Lung (tissue), 12 donors: ENCODE measurements around the gene MPV17L2. TPM values are rescaled to one million over a fixed set of nuclear protein-coding genes. Genes with fewer than 3 reads are reported as not detected.

Experiments
- ATAC-seq: fragments of 200-7000 bp; cut with Tn5 transposase; one replicate; pipeline ENCODE4 v1.9.1; 2020; ENCODE audit warnings: moderate number of reproducible peaks; ENCODE audit not compliant: insufficient read depth, low FRiP score
- DNase-seq, 3 donors: peaks; one replicate each; pipeline ENCODE4 v3.0.0-alpha.2; 2013 to 2017
- H3K27ac ChIP-seq, 2 donors: one replicate each; pipeline ENCODE4 v1.5.1; 2013; ENCODE audit warnings: mild to moderate bottlenecking in 2 of 2, moderate library complexity in 2 of 2, control low read depth in 1 of 2, inconsistent platforms in 1 of 2, low read depth in 1 of 2, low read length in 1 of 2
- H3K27me3 ChIP-seq, 3 donors: one replicate each; pipeline ENCODE4 v1.5.1; 2013; ENCODE audit warnings: low read length in 2 of 3; ENCODE audit not compliant: control insufficient read depth in 3 of 3, insufficient read depth in 3 of 3
- H3K36me3 ChIP-seq, 4 donors: one replicate each; pipeline ENCODE4 v1.5.1; 2013; ENCODE audit warnings: low read length in 4 of 4, mild to moderate bottlenecking in 1 of 4, moderate library complexity in 1 of 4; ENCODE audit not compliant: control insufficient read depth in 4 of 4, insufficient read depth in 4 of 4
- H3K4me1 ChIP-seq, 5 donors: one replicate each; pipeline ENCODE4 v1.5.1; 2013; ENCODE audit warnings: low read length in 5 of 5, mild to moderate bottlenecking in 2 of 5, moderate library complexity in 1 of 5; ENCODE audit not compliant: control insufficient read depth in 5 of 5, insufficient read depth in 5 of 5
- H3K4me3 ChIP-seq: one replicate; pipeline ENCODE4 v1.5.1; 2013; ENCODE audit warnings: mild to moderate bottlenecking, control low read depth, moderate library complexity
- H3K9ac ChIP-seq, 2 donors: one replicate each; pipeline ENCODE4 v1.5.1; 2013; ENCODE audit warnings: low read length in 2 of 2, control low read depth in 1 of 2; ENCODE audit not compliant: insufficient read depth in 1 of 2
- H3K9me3 ChIP-seq, 4 donors: one replicate each; pipeline ENCODE4 v1.5.1; 2013; ENCODE audit warnings: low read length in 3 of 4, mild to moderate bottlenecking in 1 of 4, moderate library complexity in 1 of 4; ENCODE audit not compliant: control insufficient read depth in 4 of 4, insufficient read depth in 3 of 4
- WGBS, 2 donors: extraction: QIAGEN DNeasy Blood & Tissue Kit; methylation state at CpG; one replicate each; pipeline ENCODE4 v1.1.7; 2013; 5-methylcytosine and 5-hydroxymethylcytosine counted together
- polyA plus RNA-seq, 2 donors: library from polyadenylated mRNA; stranded (reverse); fragments of 200-250 nt; gene quantifications; one replicate each; pipeline ENCODE4 v1.2.1, GENCODE V29; 2013
- total RNA-seq, 2 donors: library from RNA; depleted of rRNA in 1 of 2; stranded (reverse); fragments of >200 nt in 1 of 2; gene quantifications; one replicate each; pipeline ENCODE4 v1.2.1, GENCODE V29; 2014 to 2021
- TF ChIP-seq, protein P1 (sequence below): IDR thresholded peaks from 2 replicates; pipeline ENCODE4 v1.5.1; 2012; ENCODE audit warnings: mild to moderate bottlenecking; ENCODE audit errors: control extremely low read depth, extremely low read depth
- donor health status: control.
- donor health status: control.
- donor health status: Bipolar disorder and iron deficiency.
- donor health status: healthy.
- donor health status: DM: yes; HTN: yes; CAD: no.

The MPV17L2 gene
- total and polyA plus RNA-seq, 4 donors = 3.2 to 28.0 (median 18.2) TPM

GRCh38 chr19:18223860-18224524 is 31.0 kb downstream of the MPV17L2 start:
- peaks cover 0 to 24% (median 7%) of the 10 kb centered on the region in 3 donors for H3K27me3 ChIP-seq

GRCh38 chr19:18224525-18225354 is 31.7 kb downstream of the MPV17L2 start:
- H3K9ac ChIP-seq = no peak overlapping the region
- 2 to 5% methylated on average over 76 to 81 of the region's 81 CpGs for WGBS, 2 donors
- peaks cover 0 to 24% (median 7%) of the 10 kb centered on the region in 3 donors for H3K27me3 ChIP-seq
- H3K4me1 ChIP-seq = peaks cover 0 to 19% (median 0%) of the 10 kb centered on the region in 5 donors
- H3K36me3 ChIP-seq = no peaks in the 10 kb centered on the region
- H3K4me3 ChIP-seq = peak overlapping the region; percentile 10
- H3K27ac ChIP-seq = no peak overlapping the region
- TF ChIP-seq, protein P1, sequence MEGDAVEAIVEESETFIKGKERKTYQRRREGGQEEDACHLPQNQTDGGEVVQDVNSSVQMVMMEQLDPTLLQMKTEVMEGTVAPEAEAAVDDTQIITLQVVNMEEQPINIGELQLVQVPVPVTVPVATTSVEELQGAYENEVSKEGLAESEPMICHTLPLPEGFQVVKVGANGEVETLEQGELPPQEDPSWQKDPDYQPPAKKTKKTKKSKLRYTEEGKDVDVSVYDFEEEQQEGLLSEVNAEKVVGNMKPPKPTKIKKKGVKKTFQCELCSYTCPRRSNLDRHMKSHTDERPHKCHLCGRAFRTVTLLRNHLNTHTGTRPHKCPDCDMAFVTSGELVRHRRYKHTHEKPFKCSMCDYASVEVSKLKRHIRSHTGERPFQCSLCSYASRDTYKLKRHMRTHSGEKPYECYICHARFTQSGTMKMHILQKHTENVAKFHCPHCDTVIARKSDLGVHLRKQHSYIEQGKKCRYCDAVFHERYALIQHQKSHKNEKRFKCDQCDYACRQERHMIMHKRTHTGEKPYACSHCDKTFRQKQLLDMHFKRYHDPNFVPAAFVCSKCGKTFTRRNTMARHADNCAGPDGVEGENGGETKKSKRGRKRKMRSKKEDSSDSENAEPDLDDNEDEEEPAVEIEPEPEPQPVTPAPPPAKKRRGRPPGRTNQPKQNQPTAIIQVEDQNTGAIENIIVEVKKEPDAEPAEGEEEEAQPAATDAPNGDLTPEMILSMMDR = no peak
- DNase-seq = peak; percentile 97 to 99 (median 98)
- no peaks in the 10 kb centered on the region for H3K9me3 ChIP-seq
- peak; percentile 98 for ATAC-seq

More at GRCh38 chr19:18223860-18224524, 31.0 kb downstream of the MPV17L2 start:
- H3K4me3 ChIP-seq = peak overlapping the region; percentile 10
- TF ChIP-seq, protein P1 = no peak
- DNase-seq (peak in 2 of 3 donors; percentile 24 to 28), ATAC-seq (peak; percentile 5)
- H3K27ac ChIP-seq = no peak overlapping the region
- no peak overlapping the region for H3K9ac ChIP-seq
- H3K9me3 ChIP-seq = no peaks in the 10 kb centered on the region
- H3K36me3 ChIP-seq = no peaks in the 10 kb centered on the region
- WGBS, 2 donors = 8 to 10% methylated on average over 39 of the region's 39 CpGs
- peaks cover 0 to 19% (median 0%) of the 10 kb centered on the region in 5 donors for H3K4me1 ChIP-seq

DNA sequence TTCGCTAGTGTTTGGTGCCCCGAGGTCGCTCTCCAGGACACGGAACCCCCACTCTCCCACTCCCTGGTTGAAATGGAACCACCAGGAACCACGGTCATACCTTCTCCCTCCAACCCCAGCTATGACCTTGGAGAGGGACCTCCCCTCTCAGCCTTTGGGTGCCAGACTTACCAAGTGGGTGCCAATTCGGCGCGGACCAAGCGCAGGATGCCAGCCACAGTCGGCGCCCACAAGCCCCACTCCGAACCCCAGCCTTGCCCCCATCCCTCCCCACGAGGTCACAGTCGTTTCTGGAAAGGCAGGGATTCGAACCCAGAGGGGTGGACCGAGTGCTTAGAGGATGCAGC is 32.3 kb downstream of the MPV17L2 start:
- Histone ChIP-seq H3K4me3 (no peak overlapping the region), H3K9ac (no peak overlapping the region), H3K27me3 (peaks cover 0 to 27% (median 7%) of the 10 kb centered on the region in 3 donors), H3K27ac (peak overlapping the region in 1 of 2 donors; percentile 22), H3K9me3 (no peaks in the 10 kb centered on the region), H3K4me1 (peaks cover 0 to 19% (median 0%) of the 10 kb centered on the region in 5 donors), H3K36me3 (no peaks in the 10 kb centered on the region)
- ATAC-seq (no peak), DNase-seq (no peak)
- 21 to 26% methylated on average over 16 of the region's 16 CpGs for WGBS, 2 donors
- TF ChIP-seq, protein P1 = no peak
